ENCODE data around the gene TRIM27. TPM values are rescaled to one million over a fixed set of nuclear protein-coding genes. Genes with fewer than 3 reads are reported as not detected.
A peak's percentile ranks its signal among the peaks of the same experiment; 100 is the strongest.

TRIM27 gene
- total and polyA plus RNA-seq, 10 donors = 45.2 to 92.0 (median 64.3) TPM

- peak overlapping the region in 5 of 8 donors; percentile 13 to 49 (median 28) for H3K27ac ChIP-seq
- no peaks in the 10 kb centered on the region for H3K27me3 ChIP-seq (replicated peaks in 1 of 7)
- no peak for TF ChIP-seq POLR2AphosphoS5 (IDR thresholded peaks at IDR 0.05)
- no peak for TF ChIP-seq CTCF (IDR thresholded peaks at IDR 0.05 in 8 of 11, conservative IDR thresholded peaks at IDR 0.05 in 3 of 11)
- TF ChIP-seq POLR2A (IDR thresholded peaks at IDR 0.05) = no peak
- intact Hi-C loops (cut with DNase I; ENCODE audit: low total_unique reads) = no loop called here
- no peaks in the 10 kb centered on the region for H3K9me3 ChIP-seq
- DNase-seq = no peak
- H3K4me3 ChIP-seq = no peak overlapping the region
- H3K4me1 ChIP-seq = peaks cover 0 to 41% (median 17%) of the 10 kb centered on the region in 6 donors
- WGBS, 5 donors = 73 to 78% (median 78%) methylated on average over 5 of the region's 5 CpGs
- peaks cover 3 to 62% (median 48%) of the 10 kb centered on the region in 6 donors for H3K36me3 ChIP-seq
Observed at GRCh38 chr6:28900577-28901256, 23.1 kb downstream of the TRIM27 start.

GRCh38 chr6:28898710-28898965, 25.1 kb downstream of the TRIM27 start:
- Histone ChIP-seq H3K36me3 (peaks cover 0 to 41% (median 30%) of the 10 kb centered on the region in 6 donors), H3K27ac (peak overlapping the region in 3 of 8 donors; percentile 96 to 99 (median 99)), H3K4me1 (peaks cover 0 to 46% (median 19%) of the 10 kb centered on the region in 6 donors), H3K27me3 (replicated peaks in 1 of 7) (no peaks in the 10 kb centered on the region), H3K9me3 (no peaks in the 10 kb centered on the region), H3K4me3 (peak overlapping the region in 1 of 8 donors; percentile 79)
- WGBS, 5 donors = 67 to 85% (median 83%) methylated on average over 2 of the region's 2 CpGs
- intact Hi-C loops (cut with DNase I; ENCODE audit: low total_unique reads) = no loop called here
- no peak for TF ChIP-seq POLR2AphosphoS5 (IDR thresholded peaks at IDR 0.05)
- no peak for TF ChIP-seq CTCF (IDR thresholded peaks at IDR 0.05 in 8 of 11, conservative IDR thresholded peaks at IDR 0.05 in 3 of 11)
- no peak for TF ChIP-seq POLR2A (IDR thresholded peaks at IDR 0.05)
- DNase-seq = no peak

- no peak for DNase-seq
- TF ChIP-seq POLR2AphosphoS5 (IDR thresholded peaks at IDR 0.05) (no peak), CTCF (IDR thresholded peaks at IDR 0.05 in 8 of 11, conservative IDR thresholded peaks at IDR 0.05 in 3 of 11) (no peak), POLR2A (IDR thresholded peaks at IDR 0.05) (no peak)
- Histone ChIP-seq H3K4me1 (peaks cover 0 to 46% (median 19%) of the 10 kb centered on the region in 6 donors), H3K27me3 (replicated peaks in 1 of 7) (no peaks in the 10 kb centered on the region), H3K27ac (peak overlapping the region; percentile 95 to 99 (median 98)), H3K9me3 (no peaks in the 10 kb centered on the region), H3K4me3 (peak overlapping the region; percentile 46 to 79 (median 55)), H3K36me3 (peaks cover 0 to 28% (median 17%) of the 10 kb centered on the region in 6 donors)
- 0 to 4% (median 0%) methylated on average over 1 of the region's 1 CpG for WGBS, 5 donors
- intact Hi-C loops (cut with DNase I; ENCODE audit: low total_unique reads) = no loop called here
Observed at GRCh38 chr6:28897369-28897745, 26.4 kb downstream of the TRIM27 start.

GRCh38 chr6:28896505-28897368, 27.0 kb downstream of the TRIM27 start:
- Histone ChIP-seq H3K27ac (peak overlapping the region; percentile 95 to 99 (median 98)), H3K4me3 (peak overlapping the region; percentile 46 to 79 (median 55)), H3K27me3 (replicated peaks in 1 of 7) (no peaks in the 10 kb centered on the region), H3K4me1 (peaks cover 0 to 42% (median 19%) of the 10 kb centered on the region in 6 donors), H3K9me3 (no peaks in the 10 kb centered on the region), H3K36me3 (peaks cover 0 to 22% (median 11%) of the 10 kb centered on the region in 6 donors)
- 0 to 1% (median 1%) methylated on average over 24 to 41 of the region's 41 CpGs for WGBS, 5 donors
- peak; percentile 91 for DNase-seq
- intact Hi-C loops (cut with DNase I; ENCODE audit: low total_unique reads) = no loop called here
- TF ChIP-seq POLR2AphosphoS5 (IDR thresholded peaks at IDR 0.05) (peak; percentile 41 to 74 (median 67)), CTCF (IDR thresholded peaks at IDR 0.05 in 8 of 11, conservative IDR thresholded peaks at IDR 0.05 in 3 of 11) (peak in 9 of 11 experiments; percentile 20 to 38 (median 34)), POLR2A (IDR thresholded peaks at IDR 0.05) (peak in 1 of 3 donors; percentile 37)
